ENCODE data around the gene PADI6. TPM values are rescaled to one million over a fixed set of nuclear protein-coding genes. Genes with fewer than 3 reads are reported as not detected.

Gene PADI6
- total and polyA plus RNA-seq, 2 of the 8 experiments (the other 6 are each of a cell fraction or from before 2014, with no cell fraction given): not detected

GRCh38 chr1:17440074-17440826 is 68.3 kb downstream of the PADI6 start (continued):
- no peak for TF ChIP-seq BACH1 (IDR thresholded peaks at IDR 0.05; ENCODE audit: low read length)
- no peak for TF ChIP-seq SIN3A (conservative IDR thresholded peaks at IDR 0.05 in 1 of 2, IDR thresholded peaks at IDR 0.05 in 1 of 2; ENCODE audit: low read depth in 1 of 2, low read length in 2 of 2)
- TF ChIP-seq EGR1 (IDR thresholded peaks at IDR 0.05; ENCODE audit: borderline replicate concordance, low read depth, low read length): no peak
- no peak for TF ChIP-seq SUZ12 (IDR thresholded peaks at IDR 0.05; ENCODE audit: low read length)
- TF ChIP-seq CTBP2 (IDR thresholded peaks at IDR 0.05; ENCODE audit: borderline replicate concordance, insufficient read depth, insufficient read length, low read length): no peak
- TF ChIP-seq SIRT6 (IDR thresholded peaks at IDR 0.05; ENCODE audit: low read length): no peak
- no peak for TF ChIP-seq KDM1A (IDR thresholded peaks at IDR 0.05; ENCODE audit: borderline replicate concordance, low read length)
- no peak for TF ChIP-seq BCL11A (IDR thresholded peaks at IDR 0.05; ENCODE audit: low read depth in 2 of 2, low read length in 2 of 2)
- TF ChIP-seq HDAC2 (IDR thresholded peaks at IDR 0.05; ENCODE audit: borderline replicate concordance in 1 of 2, low read depth in 2 of 2, low read length in 2 of 2): no peak
- TF ChIP-seq POU5F1 (IDR thresholded peaks at IDR 0.05; ENCODE audit: low read depth, low read length): no peak
